ENCODE results near the gene TMCC2. TPM values are rescaled to one million over a fixed set of nuclear protein-coding genes. Genes with fewer than 3 reads are reported as not detected.

Gene TMCC2
- total RNA-seq, 1 donor from 2014 or later, result 6.8 TPM

- Mint-ChIP-seq H3K27me3 (ENCODE audit: low read depth) (no peaks in the 10 kb centered on the region), H3K36me3 (peaks cover 34% of the 10 kb centered on the region), H3K9me3 (no peaks in the 10 kb centered on the region), H3K27ac (no peak overlapping the region), H3K4me3 (no peak overlapping the region), H3K4me1 (peaks cover 22% of the 10 kb centered on the region)
- TF ChIP-seq CTCF (IDR thresholded peaks at IDR 0.05; ENCODE audit: unreplicated experiment), result no peak
- no peak for DNase-seq (ENCODE audit: low spot score in 2 of 2, unreplicated experiment in 2 of 2)
Measured at GRCh38 chr1:205309741-205310140, 82.0 kb downstream of the TMCC2 start.

GRCh38 chr1:205310976-205311704, 83.4 kb downstream of the TMCC2 start:
- TF ChIP-seq CTCF (IDR thresholded peaks at IDR 0.05; ENCODE audit: unreplicated experiment), result no peak
- H3K36me3 Mint-ChIP-seq, result peaks cover 23% of the 10 kb centered on the region
- H3K27ac Mint-ChIP-seq, result no peak overlapping the region
- H3K27me3 Mint-ChIP-seq (ENCODE audit: low read depth), result no peaks in the 10 kb centered on the region
- H3K9me3 Mint-ChIP-seq, result no peaks in the 10 kb centered on the region
- DNase-seq (ENCODE audit: low spot score in 2 of 2, unreplicated experiment in 2 of 2), result no peak
- H3K4me3 Mint-ChIP-seq, result no peak overlapping the region
- peaks cover 28% of the 10 kb centered on the region for H3K4me1 Mint-ChIP-seq

- no peaks in the 10 kb centered on the region for H3K27me3 Mint-ChIP-seq (ENCODE audit: low read depth)
- H3K27ac Mint-ChIP-seq, result peak overlapping the region; percentile 99
- H3K4me3 Mint-ChIP-seq, result peak overlapping the region; percentile 55
- peaks cover 12% of the 10 kb centered on the region for H3K36me3 Mint-ChIP-seq
- no peak for DNase-seq (ENCODE audit: low spot score in 2 of 2, unreplicated experiment in 2 of 2)
- TF ChIP-seq CTCF (IDR thresholded peaks at IDR 0.05; ENCODE audit: unreplicated experiment), result no peak
- no peaks in the 10 kb centered on the region for H3K9me3 Mint-ChIP-seq
- peaks cover 45% of the 10 kb centered on the region for H3K4me1 Mint-ChIP-seq
Measured at GRCh38 chr1:205312866-205313562, 85.3 kb downstream of the TMCC2 start.

GRCh38 chr1:205313563-205314308, 86.0 kb downstream of the TMCC2 start:
- peaks cover 7% of the 10 kb centered on the region for H3K36me3 Mint-ChIP-seq
- peak in 1 of 2 experiments; percentile 50 for DNase-seq (ENCODE audit: low spot score in 2 of 2, unreplicated experiment in 2 of 2)
- peaks cover 52% of the 10 kb centered on the region for H3K4me1 Mint-ChIP-seq
- H3K4me3 Mint-ChIP-seq, result peak overlapping the region; percentile 55
- peak overlapping the region; percentile 99 for H3K27ac Mint-ChIP-seq
- no peak for TF ChIP-seq CTCF (IDR thresholded peaks at IDR 0.05; ENCODE audit: unreplicated experiment)
- H3K9me3 Mint-ChIP-seq, result no peaks in the 10 kb centered on the region
- H3K27me3 Mint-ChIP-seq (ENCODE audit: low read depth), result no peaks in the 10 kb centered on the region

GRCh38 chr1:205315008-205315618, 87.4 kb downstream of the TMCC2 start:
- DNase-seq (ENCODE audit: low spot score in 2 of 2, unreplicated experiment in 2 of 2), result no peak
- TF ChIP-seq CTCF (IDR thresholded peaks at IDR 0.05; ENCODE audit: unreplicated experiment), result no peak
- no peaks in the 10 kb centered on the region for H3K27me3 Mint-ChIP-seq (ENCODE audit: low read depth)
- peak overlapping the region; percentile 99 for H3K27ac Mint-ChIP-seq
- H3K4me1 Mint-ChIP-seq, result peaks cover 63% of the 10 kb centered on the region
- peaks cover 7% of the 10 kb centered on the region for H3K36me3 Mint-ChIP-seq
- no peaks in the 10 kb centered on the region for H3K9me3 Mint-ChIP-seq
- H3K4me3 Mint-ChIP-seq, result no peak overlapping the region
